GM10266 (cell line): ENCODE data around the gene PEAK3.

Experiments
- DNase-seq: peaks from one replicate; pipeline ENCODE4 v3.0.0; 2012; ENCODE audit errors: extremely low spot score
- CTCF ChIP-seq: IDR thresholded peaks from 2 replicates; pipeline ENCODE4 v1.5.1; 2012; ENCODE audit warnings: mild to moderate bottlenecking, low read depth; ENCODE audit not compliant: control insufficient read depth, insufficient read depth; ENCODE audit errors: missing control alignments

Gene PEAK3

GRCh38 chr19:2306971-2307370 lies 25.0 kb upstream of the PEAK3 start:
- no peak for TF ChIP-seq CTCF
- DNase-seq, result no peak

- TF ChIP-seq CTCF, result no peak
Observed at GRCh38 chr19:2306281-2306806, 24.4 kb upstream of the PEAK3 start.

GRCh38 chr19:2305452-2306280 lies 23.7 kb upstream of the PEAK3 start:
- DNase-seq, result no peak
- no peak for TF ChIP-seq CTCF

More at GRCh38 chr19:2306281-2306806, 24.4 kb upstream of the PEAK3 start:
- no peak for DNase-seq

- DNase-seq, result no peak
- no peak for TF ChIP-seq CTCF
Observed at GRCh38 chr19:2303211-2303798, 21.3 kb upstream of the PEAK3 start.

- DNase-seq, result no peak
- TF ChIP-seq CTCF, result no peak
Observed at GRCh38 chr19:2302319-2303210, 20.6 kb upstream of the PEAK3 start.

GRCh38 chr19:2300533-2300932 lies 18.6 kb upstream of the PEAK3 start:
- no peak for TF ChIP-seq CTCF

More at GRCh38 chr19:2300533-2300932, 18.6 kb upstream of the PEAK3 start:
- no peak for DNase-seq
